NCI-H748 (cell line): ENCODE measurements around the gene SP140.
"Not testable (repeated sequence)": the region's sequence is repeated elsewhere in the genome, so short reads cannot be mapped to it uniquely, and the experiment has no call there.

Source experiments
- DNase-seq: peaks from one replicate; lab custom pipeline; 2025; ENCODE audit not compliant: unreplicated experiment; lab: John Stamatoyannopoulos, UW

SP140 gene

GRCh38 chr2:230282936-230283335, 57.4 kb downstream of the SP140 start:
- DNase-seq, result no peak

- no peak for DNase-seq
These were observed 60.5 kb downstream of the SP140 start for GRCh38 chr2:230286048-230286447.

- not testable (repeated sequence) for DNase-seq
These were observed 63.8 kb downstream of the SP140 start for GRCh38 chr2:230289311-230289710.

- DNase-seq, result no peak
These were observed 69.7 kb downstream of the SP140 start for GRCh38 chr2:230295192-230295591.

GRCh38 chr2:230296917-230297316, 71.4 kb downstream of the SP140 start:
- DNase-seq, result no peak

- no peak for DNase-seq
These were observed 74.1 kb downstream of the SP140 start for GRCh38 chr2:230299618-230300017.

- DNase-seq, result no peak
These were observed 80.1 kb downstream of the SP140 start for GRCh38 chr2:230305416-230306275.

- DNase-seq, result no peak
These were observed 80.9 kb downstream of the SP140 start for GRCh38 chr2:230306474-230306873.

- no peak for DNase-seq
These were observed 81.9 kb downstream of the SP140 start for GRCh38 chr2:230307485-230307884.

- no peak for DNase-seq
These were observed 83.0 kb downstream of the SP140 start for GRCh38 chr2:230308402-230309000.

GRCh38 chr2:230310792-230311191, 85.3 kb downstream of the SP140 start:
- not testable (repeated sequence) for DNase-seq

GRCh38 chr2:230311634-230312033, 86.1 kb downstream of the SP140 start:
- not testable (repeated sequence) for DNase-seq

- no peak for DNase-seq
These were observed 87.1 kb downstream of the SP140 start for GRCh38 chr2:230312638-230313037.

- no peak for DNase-seq
These were observed 91.8 kb downstream of the SP140 start for GRCh38 chr2:230317366-230317765.

GRCh38 chr2:230318190-230319121, 92.9 kb downstream of the SP140 start:
- no peak for DNase-seq

- no peak for DNase-seq
These were observed 93.8 kb downstream of the SP140 start for GRCh38 chr2:230319211-230319862.

- DNase-seq, result no peak
These were observed 95.5 kb downstream of the SP140 start for GRCh38 chr2:230321031-230321430.

- no peak for DNase-seq
These were observed 97.2 kb downstream of the SP140 start for GRCh38 chr2:230322561-230323384.

GRCh38 chr2:230323385-230324106, 98.0 kb downstream of the SP140 start:
- peak; percentile 6 for DNase-seq
